PFSK-1 (cell line): ENCODE measurements around the gene SLC25A20.

Source experiments
- FOXP2 ChIP-seq: optimal IDR thresholded peaks from 2 replicates; pipeline ENCODE3; 2011; ENCODE audit warnings: borderline replicate concordance, control low read depth, inconsistent platforms; ENCODE audit not compliant: insufficient read depth; ENCODE audit errors: extremely low read length, extremely low read depth
- POLR2AphosphoS5 ChIP-seq: IDR thresholded peaks from 2 replicates; pipeline ENCODE4 v1.6.1; 2012; ENCODE audit warnings: low read depth, mild to moderate bottlenecking, control low read depth, low read length, moderate library complexity
- REST ChIP-seq, 2 experiments: IDR thresholded peaks; 2 replicates each; pipeline versions ENCODE4 v1.6.1 to v1.8.0; 2011 to 2012; ENCODE audit warnings: low read depth in 2 of 2, low read length in 2 of 2, control low read depth in 1 of 2, inconsistent platforms in 1 of 2, mild to moderate bottlenecking in 1 of 2, moderate library complexity in 1 of 2; ENCODE audit not compliant: insufficient read depth in 1 of 2
- SIN3A ChIP-seq: IDR thresholded peaks from 2 replicates; pipeline ENCODE4 v1.6.1; 2012; ENCODE audit warnings: mild to moderate bottlenecking, low read length, moderate library complexity, borderline replicate concordance; ENCODE audit not compliant: insufficient read depth
- TAF1 ChIP-seq: IDR thresholded peaks from 2 replicates; pipeline ENCODE4 v1.6.1; 2012; ENCODE audit warnings: low read length, control low read depth, borderline replicate concordance; ENCODE audit not compliant: insufficient read depth

Gene SLC25A20

GRCh38 chr3:48847053-48847503 is 51.6 kb downstream of the SLC25A20 start:
- TF ChIP-seq REST (IDR thresholded peaks at IDR 0.05; ENCODE audit: insufficient read depth in 1 of 2, low read depth in 2 of 2, low read length in 2 of 2) (no peak), TAF1 (no peak)

- TF ChIP-seq POLR2AphosphoS5 (no peak), FOXP2 (no peak)
Measured at GRCh38 chr3:48845170-48845569, 53.5 kb downstream of the SLC25A20 start.

GRCh38 chr3:48837163-48837562 is 61.5 kb downstream of the SLC25A20 start:
- TF ChIP-seq REST (IDR thresholded peaks at IDR 0.05; ENCODE audit: insufficient read depth in 1 of 2, low read depth in 2 of 2, low read length in 2 of 2), result no peak
- no peak for TF ChIP-seq TAF1
- TF ChIP-seq FOXP2, result no peak
- no peak for TF ChIP-seq POLR2AphosphoS5
- TF ChIP-seq SIN3A, result no peak

GRCh38 chr3:48835650-48836366 is 62.9 kb downstream of the SLC25A20 start:
- no peak for TF ChIP-seq REST (IDR thresholded peaks at IDR 0.05; ENCODE audit: insufficient read depth in 1 of 2, low read depth in 2 of 2, low read length in 2 of 2)
- no peak for TF ChIP-seq SIN3A
- TF ChIP-seq POLR2AphosphoS5, result no peak
- TF ChIP-seq FOXP2, result no peak
- TF ChIP-seq TAF1, result no peak

- TF ChIP-seq FOXP2 (no peak), POLR2AphosphoS5 (no peak), SIN3A (no peak), TAF1 (no peak), REST (IDR thresholded peaks at IDR 0.05; ENCODE audit: insufficient read depth in 1 of 2, low read depth in 2 of 2, low read length in 2 of 2) (no peak)
Measured at GRCh38 chr3:48832684-48833083, 66.0 kb downstream of the SLC25A20 start.
